IMR-90 (cell line): ENCODE measurements around the gene ASIC2.

Experiments
- CEBPB ChIP-seq: IDR thresholded peaks from 2 replicates; pipeline ENCODE4 v1.6.1; 2012; ENCODE audit warnings: low read depth, low read length, improper control_type of control experiment
- CHD1 ChIP-seq: IDR thresholded peaks from 2 replicates; pipeline ENCODE4 v1.6.1; 2012; ENCODE audit warnings: low read depth, low read length, improper control_type of control experiment
- CTCF ChIP-seq: conservative IDR thresholded peaks from 2 replicates; pipeline ENCODE4 v1.5.1; 2012; ENCODE audit warnings: mild to moderate bottlenecking, low read depth, low read length, improper control_type of control experiment
- MAFK ChIP-seq: IDR thresholded peaks from 2 replicates; pipeline ENCODE4 v1.6.1; 2012; ENCODE audit warnings: low read depth, low read length, improper control_type of control experiment
- MAZ ChIP-seq: IDR thresholded peaks from 2 replicates; pipeline ENCODE4 v1.6.1; 2012; ENCODE audit warnings: low read depth, mild to moderate bottlenecking, low read length, improper control_type of control experiment, moderate library complexity, borderline replicate concordance
- MXI1 ChIP-seq: IDR thresholded peaks from 2 replicates; pipeline ENCODE4 v1.6.1; 2012; ENCODE audit warnings: low read depth, mild to moderate bottlenecking, low read length, moderate library complexity, borderline replicate concordance
- NFE2L2 ChIP-seq: fragments of 150-350 bp; IDR thresholded peaks from 2 replicates; pipeline ENCODE4 v1.6.1; 2016; ENCODE audit warnings: low read depth, mild to moderate bottlenecking, low read length
- POLR2A ChIP-seq: IDR thresholded peaks from 2 replicates; pipeline ENCODE4 v1.6.1; 2012; ENCODE audit warnings: mild to moderate bottlenecking, low read depth, low read length
- RAD21 ChIP-seq: IDR thresholded peaks from 2 replicates; pipeline ENCODE4 v1.6.1; 2012; ENCODE audit warnings: low read length, improper control_type of control experiment
- RCOR1 ChIP-seq: IDR thresholded peaks from 2 replicates; pipeline ENCODE4 v1.6.1; 2012; ENCODE audit warnings: mild to moderate bottlenecking, low read length, improper control_type of control experiment; ENCODE audit not compliant: insufficient replicate concordance
- RFX5 ChIP-seq: IDR thresholded peaks from 2 replicates; pipeline ENCODE4 v1.8.0; 2012; ENCODE audit warnings: low read depth, mild to moderate bottlenecking, low read length, moderate library complexity
- SMC3 ChIP-seq: fragments of 150-350 bp; IDR thresholded peaks from 2 replicates; pipeline ENCODE4 v1.6.1; 2016; ENCODE audit warnings: low read depth, mild to moderate bottlenecking, antibody characterized with exemption, low read length, moderate library complexity
- TF ChIP-seq, protein P1 (sequence below): fragments of 150-350 bp; IDR thresholded peaks from 2 replicates; pipeline ENCODE4 v1.6.1; 2017; ENCODE audit warnings: mild to moderate bottlenecking, antibody characterized with exemption, low read length, low read depth
- TF ChIP-seq, protein P2 (sequence below): fragments of 150-350 bp; IDR thresholded peaks from 2 replicates; pipeline ENCODE4 v1.6.1; 2016; ENCODE audit warnings: low read depth, mild to moderate bottlenecking, low read length, moderate library complexity, borderline replicate concordance

DNA sequence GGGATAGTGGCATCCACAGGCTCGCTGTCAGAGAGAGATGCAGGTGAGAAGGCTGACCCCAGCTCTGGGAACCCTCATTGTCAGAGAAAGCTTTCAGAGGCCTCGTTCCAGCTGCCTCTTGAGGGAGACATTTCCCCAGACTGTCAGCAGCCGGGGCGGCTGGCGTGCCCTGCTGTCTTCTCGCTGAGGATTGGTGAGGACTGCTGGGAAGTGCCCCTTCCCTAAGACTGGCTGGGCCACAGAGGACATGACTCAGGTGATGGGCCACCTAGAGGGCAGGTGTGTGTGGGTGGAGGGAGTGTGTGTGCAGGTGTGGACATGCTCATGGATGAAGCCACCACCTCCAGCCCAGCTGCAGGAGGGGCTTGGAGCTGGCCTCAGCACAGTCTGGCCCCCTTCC lies 276.2 kb downstream of the ASIC2 start:
- TF ChIP-seq, protein P1, sequence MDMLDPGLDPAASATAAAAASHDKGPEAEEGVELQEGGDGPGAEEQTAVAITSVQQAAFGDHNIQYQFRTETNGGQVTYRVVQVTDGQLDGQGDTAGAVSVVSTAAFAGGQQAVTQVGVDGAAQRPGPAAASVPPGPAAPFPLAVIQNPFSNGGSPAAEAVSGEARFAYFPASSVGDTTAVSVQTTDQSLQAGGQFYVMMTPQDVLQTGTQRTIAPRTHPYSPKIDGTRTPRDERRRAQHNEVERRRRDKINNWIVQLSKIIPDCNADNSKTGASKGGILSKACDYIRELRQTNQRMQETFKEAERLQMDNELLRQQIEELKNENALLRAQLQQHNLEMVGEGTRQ: no peak
- TF ChIP-seq, protein P2, sequence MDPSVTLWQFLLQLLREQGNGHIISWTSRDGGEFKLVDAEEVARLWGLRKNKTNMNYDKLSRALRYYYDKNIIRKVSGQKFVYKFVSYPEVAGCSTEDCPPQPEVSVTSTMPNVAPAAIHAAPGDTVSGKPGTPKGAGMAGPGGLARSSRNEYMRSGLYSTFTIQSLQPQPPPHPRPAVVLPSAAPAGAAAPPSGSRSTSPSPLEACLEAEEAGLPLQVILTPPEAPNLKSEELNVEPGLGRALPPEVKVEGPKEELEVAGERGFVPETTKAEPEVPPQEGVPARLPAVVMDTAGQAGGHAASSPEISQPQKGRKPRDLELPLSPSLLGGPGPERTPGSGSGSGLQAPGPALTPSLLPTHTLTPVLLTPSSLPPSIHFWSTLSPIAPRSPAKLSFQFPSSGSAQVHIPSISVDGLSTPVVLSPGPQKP: no peak
- TF ChIP-seq CTCF (no peak), CHD1 (no peak), POLR2A (no peak), MAFK (no peak), MAZ (no peak), NFE2L2 (no peak), RCOR1 (no peak), CEBPB (no peak), MXI1 (no peak), RAD21 (no peak), SMC3 (no peak), RFX5 (no peak)
